Lower leg skin (tissue), 4 donors: ENCODE data around the gene C6orf136. TPM values are rescaled to one million over a fixed set of nuclear protein-coding genes. Genes with fewer than 3 reads are reported as not detected.

ENCODE experiments used
- DNase-seq, 2 donors: peaks; one replicate each; pipeline ENCODE4 v3.0.0-alpha.2; 2019; ENCODE audit warnings: low spot score in 2 of 2
- H3K4me3 ChIP-seq: fragments of 200-600 bp; sonication (generic); 2 replicates; pipeline ENCODE4 v1.5.1; 2017; ENCODE audit warnings: mild to moderate bottlenecking, low read depth; ENCODE audit not compliant: poor library complexity, severe bottlenecking
- CTCF ChIP-seq, 3 donors: fragments of 450-650 bp; IDR thresholded peaks; one replicate each; pipeline ENCODE4 v1.5.1; 2016; ENCODE audit warnings: antibody characterized with exemption in 3 of 3, mild to moderate bottlenecking in 3 of 3, moderate library complexity in 2 of 3
- POLR2A ChIP-seq, 2 donors: fragments of 450-650 bp; IDR thresholded peaks; one replicate each; pipeline ENCODE4 v1.6.1; 2016 to 2017; ENCODE audit warnings: antibody characterized with exemption in 2 of 2, mild to moderate bottlenecking in 1 of 2, moderate library complexity in 1 of 2
- WGBS, 2 donors: methylation state at CpG; one replicate each; pipeline ENCODE4 v1.1.5; 2018; 5-methylcytosine and 5-hydroxymethylcytosine counted together
- intact Hi-C: fragments of 100-400 bp; cut with DNase I; formaldehyde crosslinking; loops from one replicate; pipeline ENCODE4 v1.15.0; 2023; ENCODE audit warnings: low total_unique reads
- total RNA-seq, 4 donors: library from RNA; depleted of rRNA; stranded (reverse); fragments of >200 nt; gene quantifications; one replicate each; pipeline ENCODE4 v1.1.0, GENCODE V29; 2016

The C6orf136 gene
- total RNA-seq, 4 donors from 2014 or later: 9.6 to 31.9 (median 13.9) TPM

GRCh38 chr6:30614044-30614842 lies 32.7 kb upstream of the C6orf136 start:
- no peak for TF ChIP-seq POLR2A (IDR thresholded peaks at IDR 0.05)
- no peak for TF ChIP-seq CTCF (IDR thresholded peaks at IDR 0.05)
- intact Hi-C loops: no loop called here
- WGBS, 2 donors: 13 to 18% methylated on average over 8 of the region's 8 CpGs
- no peak overlapping the region for H3K4me3 ChIP-seq
- DNase-seq: no peak

DNA sequence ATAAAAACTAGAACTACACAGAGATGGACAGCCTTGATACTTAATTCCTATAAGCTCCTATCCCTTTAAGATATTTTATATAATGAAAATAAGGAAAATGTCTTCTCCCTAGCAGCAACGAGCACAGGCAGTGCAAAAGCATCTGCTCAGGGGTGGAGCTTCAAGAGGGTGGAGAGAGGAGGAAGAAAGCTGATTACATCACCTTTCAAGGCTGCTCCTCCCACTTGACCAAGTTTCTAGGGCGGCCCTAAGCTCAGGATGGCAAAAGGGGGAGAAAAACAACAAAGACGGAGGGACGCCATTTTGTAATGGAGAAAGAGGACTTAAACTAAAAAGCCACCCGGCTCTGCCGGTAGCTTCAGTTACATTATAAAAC lies 32.1 kb upstream of the C6orf136 start:
- TF ChIP-seq POLR2A (IDR thresholded peaks at IDR 0.05): no peak
- TF ChIP-seq CTCF (IDR thresholded peaks at IDR 0.05): no peak
- DNase-seq: peak; percentile 94 to 95
- intact Hi-C loops: no loop called here
- no peak overlapping the region for H3K4me3 ChIP-seq
- 0 to 1% methylated on average over 6 of the region's 6 CpGs for WGBS, 2 donors

DNA sequence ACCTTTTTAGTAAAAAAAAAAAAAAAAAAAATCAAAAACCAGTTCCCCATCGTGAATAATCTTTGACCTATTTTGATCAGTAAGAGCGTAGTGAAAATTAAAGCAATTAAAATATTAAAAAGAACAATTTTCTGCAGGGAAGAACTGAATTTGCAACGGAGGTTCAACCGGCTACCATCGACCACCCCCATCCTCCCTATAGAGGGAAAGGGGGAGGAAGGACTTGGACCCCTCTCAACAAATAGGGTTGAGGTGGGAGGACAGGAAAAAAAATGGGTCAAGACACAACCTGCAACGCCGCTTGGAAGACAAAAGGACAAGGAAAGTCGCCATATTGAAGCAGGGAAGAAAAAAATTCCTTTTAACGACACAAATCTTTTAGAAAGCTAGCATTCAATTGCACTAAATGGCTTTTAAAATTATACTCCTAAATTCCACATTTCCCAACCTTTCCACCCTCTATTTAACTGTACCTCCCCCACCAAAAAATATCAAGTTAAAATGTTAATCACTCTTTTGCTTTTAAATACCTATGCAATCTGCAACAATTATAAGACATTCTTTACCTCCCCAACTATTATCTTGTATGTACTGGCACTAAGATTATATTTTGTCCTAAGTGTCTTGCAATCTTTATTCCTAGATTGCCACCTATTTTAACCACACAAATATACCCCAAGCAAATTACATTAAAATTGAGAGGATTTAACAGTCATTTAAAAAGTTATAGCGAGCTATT lies 31.5 kb upstream of the C6orf136 start:
- DNase-seq: peak in 1 of 2 donors; percentile 47

GRCh38 chr6:30615958-30616810 lies 30.7 kb upstream of the C6orf136 start:
- peak overlapping the region; percentile 88 for H3K4me3 ChIP-seq
- peak in 1 of 2 donors; percentile 35 for DNase-seq
- TF ChIP-seq CTCF (IDR thresholded peaks at IDR 0.05): no peak
- WGBS, 2 donors: 0 to 1% methylated on average over 10 of the region's 10 CpGs
- intact Hi-C loops: no loop called here

More for the DNA sequence above, 31.5 kb upstream of the C6orf136 start:
- 0 to 1% methylated on average over 10 of the region's 10 CpGs for WGBS, 2 donors
- H3K4me3 ChIP-seq: peak overlapping the region; percentile 88
- no peak for TF ChIP-seq POLR2A (IDR thresholded peaks at IDR 0.05)
- no peak for TF ChIP-seq CTCF (IDR thresholded peaks at IDR 0.05)
- intact Hi-C loops: no loop called here

- WGBS, 2 donors: 0% methylated on average over 40 of the region's 40 CpGs
- intact Hi-C loops: no loop called here
- DNase-seq: peak; percentile 100
- peak in 1 of 2 donors; percentile 98 for TF ChIP-seq POLR2A (IDR thresholded peaks at IDR 0.05)
- no peak for TF ChIP-seq CTCF (IDR thresholded peaks at IDR 0.05)
- peak within 1 kb of the TSS; percentile 88 for H3K4me3 ChIP-seq
Observed at GRCh38 chr6:30616811-30617564, 29.9 kb upstream of the C6orf136 start, which contains the start of gene PPP1R10. Gene PPP1R10, minus strand, starts transcription at chr6:30617243. Its CDS starts 7,299 bp downstream, at chr6:30609944.
